Renal cortex interstitium (tissue), 3 donors: ENCODE measurements around the gene FNDC3A. TPM values are rescaled to one million over a fixed set of nuclear protein-coding genes. Genes with fewer than 3 reads are reported as not detected.

Experiments
- polyA plus RNA-seq, 3 donors: library from polyadenylated mRNA; unstranded; fragments of 120-200 nt; gene quantifications; one replicate each; pipeline ENCODE4 v1.2.1, GENCODE V29; 2013; ENCODE audit not compliant: insufficient read length in 3 of 3

FNDC3A gene
- polyA plus RNA-seq, 3 donors = 71.0 to 88.5 (median 86.9) TPM

Other genes starting within 250 kb of the FNDC3A start
- gene MLNR, start 244.4 kb downstream of the FNDC3A start, polyA plus RNA-seq = under 1 TPM in 1 of 3 donors, not detected in 2; 0.12 TPM